HepG2 (cell line): ENCODE data around the gene IZUMO4. TPM values are rescaled to one million over a fixed set of nuclear protein-coding genes. Genes with fewer than 3 reads are reported as not detected.

Experiments
- CENPBD1 ChIP-seq: sonication (generic); formaldehyde crosslinking; IDR thresholded peaks from 2 replicates; pipeline ENCODE4 v1.8.0; 2022; ENCODE audit warnings: missing genetic modification reagents, low read depth, mild to moderate bottlenecking, borderline replicate concordance
- KDM1A ChIP-seq: IDR thresholded peaks from 2 replicates; pipeline ENCODE4 v1.6.1; 2016; ENCODE audit warnings: missing compliant biosample characterization
- KDM5A ChIP-seq: fragments of 200-600 bp; sonication (generic); IDR thresholded peaks from 2 replicates; pipeline ENCODE4 v1.7.0; 2018; ENCODE audit warnings: antibody characterized with exemption, mild to moderate bottlenecking, low read length, borderline replicate concordance
- POLR2AphosphoS5 ChIP-seq: IDR thresholded peaks from 2 replicates; pipeline ENCODE4 v1.6.1; 2012; ENCODE audit warnings: low read depth, low read length
- TBX3 ChIP-seq: fragments of 450-650 bp; IDR thresholded peaks from 2 replicates; pipeline ENCODE4 v1.6.1; 2017; ENCODE audit warnings: antibody characterized with exemption, mild to moderate bottlenecking, inconsistent platforms, borderline replicate concordance
- TGIF2 ChIP-seq: IDR thresholded peaks from 2 replicates; pipeline ENCODE4 v1.6.1; 2016; ENCODE audit warnings: control low read depth, missing compliant biosample characterization
- TOPORS ChIP-seq: sonication (generic); formaldehyde crosslinking; IDR thresholded peaks from 2 replicates; pipeline ENCODE4 v1.8.0; 2023; ENCODE audit warnings: mild to moderate bottlenecking, missing genetic modification reagents
- TRIM24 ChIP-seq: sonication (generic); formaldehyde crosslinking; IDR thresholded peaks from 2 replicates; pipeline ENCODE4 v1.8.0; 2022; ENCODE audit warnings: mild to moderate bottlenecking, missing genetic modification reagents
- ZBTB10 ChIP-seq: sonication (generic); formaldehyde crosslinking; IDR thresholded peaks from 2 replicates; pipeline ENCODE4 v1.4.0; 2020; ENCODE audit warnings: missing genetic modification reagents, borderline replicate concordance
- ZBTB20 ChIP-seq: sonication (generic); formaldehyde crosslinking; IDR thresholded peaks from 2 replicates; pipeline ENCODE4 v1.8.1; 2023; ENCODE audit warnings: missing genetic modification reagents, low read depth, mild to moderate bottlenecking, borderline replicate concordance
- ZFP82 ChIP-seq: sonication (generic); formaldehyde crosslinking; IDR thresholded peaks from 2 replicates; pipeline ENCODE4 v1.5.1; 2020; ENCODE audit warnings: mild to moderate bottlenecking, missing genetic modification reagents, borderline replicate concordance
- ZFP91 ChIP-seq: sonication (generic); formaldehyde crosslinking; IDR thresholded peaks from 2 replicates; pipeline ENCODE4 v1.9.0; 2022; ENCODE audit warnings: missing genetic modification reagents, mild to moderate bottlenecking, borderline replicate concordance
- ZNF232 ChIP-seq: sonication (generic); formaldehyde crosslinking; IDR thresholded peaks from 2 replicates; pipeline ENCODE4 v1.4.0; 2020; ENCODE audit warnings: missing genetic modification reagents, borderline replicate concordance
- ZNF264 ChIP-seq: sonication (generic); formaldehyde crosslinking; IDR thresholded peaks from 2 replicates; pipeline ENCODE4 v1.4.0; 2020; ENCODE audit warnings: missing genetic modification reagents
- ZNF558 ChIP-seq: sonication (generic); formaldehyde crosslinking; IDR thresholded peaks from 2 replicates; pipeline ENCODE4 v1.9.0; 2022; ENCODE audit warnings: mild to moderate bottlenecking, missing genetic modification reagents, borderline replicate concordance
- ZNF563 ChIP-seq: sonication (generic); formaldehyde crosslinking; IDR thresholded peaks from 2 replicates; pipeline ENCODE4 v1.8.0; 2022; ENCODE audit warnings: mild to moderate bottlenecking, moderate library complexity, missing genetic modification reagents
- polyA plus RNA-seq, 8 experiments: library from polyadenylated mRNA; depleted of rRNA in 3 of 8; stranded (reverse) in 7 of 8; unstranded in 1 of 8; fragments of >200 nt; fragmentation: Illumina TruSeq in 4 of 8; extraction: Trizol in 4 of 8; gene quantifications; 2 replicates each; pipeline versions ENCODE4 v1.2.1 to v1.2.3, GENCODE V29; 2011 to 2016; ENCODE audit warnings: low read depth in 4 of 8, missing spikeins in 1 of 8, mixed read lengths in 1 of 8; ENCODE audit not compliant: insufficient read depth in 1 of 8
- total RNA-seq, 5 experiments: library from RNA; depleted of rRNA; stranded (reverse); fragments of >200 nt; fragmentation: Illumina TruSeq; extraction: Trizol; gene quantifications; 2 replicates each; pipeline ENCODE4 v1.2.3, GENCODE V29; 2016; ENCODE audit warnings: low read depth in 1 of 5
- TF ChIP-seq, protein P1 (sequence below): sonication (generic); formaldehyde crosslinking; IDR thresholded peaks from 2 replicates; pipeline ENCODE4 v1.5.0; 2020; ENCODE audit warnings: mild to moderate bottlenecking, missing genetic modification reagents
- TF ChIP-seq, protein P2 (sequence below): sonication (generic); formaldehyde crosslinking; IDR thresholded peaks from 2 replicates; pipeline ENCODE4 v1.5.1; 2020; ENCODE audit warnings: missing genetic modification reagents, mild to moderate bottlenecking, borderline replicate concordance
- TF ChIP-seq, protein P3 (sequence below): sonication (generic); formaldehyde crosslinking; IDR thresholded peaks from 2 replicates; pipeline ENCODE4 v1.8.1; 2023; ENCODE audit warnings: missing genetic modification reagents, inconsistent platforms, borderline replicate concordance

The IZUMO4 gene
- total and polyA plus RNA-seq, 2 of the 13 experiments (the other 11 are each of a cell fraction or from before 2014, with no cell fraction given): 0.77 to 3.9 TPM

GRCh38 chr19:2061495-2062388 lies 35.0 kb upstream of the IZUMO4 start (continued):
- TF ChIP-seq TGIF2 (CRISPR knock-in tag) (no peak), TBX3 (no peak), ZBTB20 (CRISPR knock-in tag) (no peak), POLR2AphosphoS5 (peak; percentile 91), ZNF558 (no peak), KDM5A (0 out of 2 replicates have a peak, but pooled peaks have one; percentile 0), TRIM24 (CRISPR knock-in tag) (no peak), ZBTB10 (CRISPR knock-in tag) (0 out of 2 replicates have a peak, but pooled peaks have one; percentile 18), ZFP91 (CRISPR knock-in tag) (peak; percentile 100), ZFP82 (CRISPR knock-in tag) (peak; percentile 48; the same call in 1 of the 2 replicates), KDM1A (CRISPR knock-in tag) (no peak), CENPBD1 (CRISPR knock-in tag) (no peak), ZNF563 (no peak; the same call in 1 of the 2 replicates), ZNF232 (CRISPR knock-in tag) (no peak), ZNF264 (no peak), TOPORS (CRISPR knock-in tag) (peak; percentile 78; the same call in 1 of the 2 replicates)
- TF ChIP-seq, protein P1, sequence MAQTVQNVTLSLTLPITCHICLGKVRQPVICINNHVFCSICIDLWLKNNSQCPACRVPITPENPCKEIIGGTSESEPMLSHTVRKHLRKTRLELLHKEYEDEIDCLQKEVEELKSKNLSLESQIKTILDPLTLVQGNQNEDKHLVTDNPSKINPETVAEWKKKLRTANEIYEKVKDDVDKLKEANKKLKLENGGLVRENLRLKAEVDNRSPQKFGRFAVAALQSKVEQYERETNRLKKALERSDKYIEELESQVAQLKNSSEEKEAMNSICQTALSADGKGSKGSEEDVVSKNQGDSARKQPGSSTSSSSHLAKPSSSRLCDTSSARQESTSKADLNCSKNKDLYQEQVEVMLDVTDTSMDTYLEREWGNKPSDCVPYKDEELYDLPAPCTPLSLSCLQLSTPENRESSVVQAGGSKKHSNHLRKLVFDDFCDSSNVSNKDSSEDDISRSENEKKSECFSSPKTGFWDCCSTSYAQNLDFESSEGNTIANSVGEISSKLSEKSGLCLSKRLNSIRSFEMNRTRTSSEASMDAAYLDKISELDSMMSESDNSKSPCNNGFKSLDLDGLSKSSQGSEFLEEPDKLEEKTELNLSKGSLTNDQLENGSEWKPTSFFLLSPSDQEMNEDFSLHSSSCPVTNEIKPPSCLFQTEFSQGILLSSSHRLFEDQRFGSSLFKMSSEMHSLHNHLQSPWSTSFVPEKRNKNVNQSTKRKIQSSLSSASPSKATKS: no peak; the same call in 1 of the 2 replicates
- TF ChIP-seq, protein P2, sequence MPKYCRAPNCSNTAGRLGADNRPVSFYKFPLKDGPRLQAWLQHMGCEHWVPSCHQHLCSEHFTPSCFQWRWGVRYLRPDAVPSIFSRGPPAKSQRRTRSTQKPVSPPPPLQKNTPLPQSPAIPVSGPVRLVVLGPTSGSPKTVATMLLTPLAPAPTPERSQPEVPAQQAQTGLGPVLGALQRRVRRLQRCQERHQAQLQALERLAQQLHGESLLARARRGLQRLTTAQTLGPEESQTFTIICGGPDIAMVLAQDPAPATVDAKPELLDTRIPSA (CRISPR knock-in tag): no peak
- TF ChIP-seq, protein P3, sequence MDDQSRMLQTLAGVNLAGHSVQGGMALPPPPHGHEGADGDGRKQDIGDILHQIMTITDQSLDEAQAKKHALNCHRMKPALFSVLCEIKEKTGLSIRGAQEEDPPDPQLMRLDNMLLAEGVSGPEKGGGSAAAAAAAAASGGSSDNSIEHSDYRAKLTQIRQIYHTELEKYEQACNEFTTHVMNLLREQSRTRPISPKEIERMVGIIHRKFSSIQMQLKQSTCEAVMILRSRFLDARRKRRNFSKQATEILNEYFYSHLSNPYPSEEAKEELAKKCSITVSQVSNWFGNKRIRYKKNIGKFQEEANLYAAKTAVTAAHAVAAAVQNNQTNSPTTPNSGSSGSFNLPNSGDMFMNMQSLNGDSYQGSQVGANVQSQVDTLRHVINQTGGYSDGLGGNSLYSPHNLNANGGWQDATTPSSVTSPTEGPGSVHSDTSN (CRISPR knock-in tag): no peak
